K562 (cell line): ENCODE measurements around the gene CLCN6. TPM values are rescaled to one million over a fixed set of nuclear protein-coding genes. Genes with fewer than 3 reads are reported as not detected.
A peak's percentile ranks its signal among the peaks of the same experiment; 100 is the strongest.

Experiments used
- ARID2 ChIP-seq: fragments of 450-650 bp; IDR thresholded peaks from 2 replicates; pipeline ENCODE4 v1.6.1; 2017; ENCODE audit warnings: antibody characterized with exemption, mild to moderate bottlenecking
- CREB1 ChIP-seq, 2 experiments: sonication (generic) in 1 of 2; formaldehyde crosslinking in 1 of 2; IDR thresholded peaks; 2 replicates each; pipeline versions ENCODE4 v1.6.1 to v1.8.0; 2012 to 2022; ENCODE audit warnings: inconsistent platforms in 1 of 2, mild to moderate bottlenecking in 1 of 2, missing genetic modification reagents in 1 of 2, moderate library complexity in 1 of 2
- CTBP1 ChIP-seq: fragments of 450-650 bp; IDR thresholded peaks from 2 replicates; pipeline ENCODE4 v1.6.1; 2016; ENCODE audit warnings: borderline replicate concordance
- EHMT2 ChIP-seq: fragments of 450-650 bp; IDR thresholded peaks from 2 replicates; pipeline ENCODE4 v1.6.1; 2018; ENCODE audit warnings: antibody characterized with exemption
- EP400 ChIP-seq: fragments of 450-650 bp; IDR thresholded peaks from 2 replicates; pipeline ENCODE4 v1.6.1; 2017; ENCODE audit warnings: antibody characterized with exemption, mild to moderate bottlenecking, moderate library complexity
- FOXJ3 ChIP-seq: sonication (generic); formaldehyde crosslinking; IDR thresholded peaks from 2 replicates; pipeline ENCODE4 v1.4.0; 2020; ENCODE audit warnings: mild to moderate bottlenecking, missing genetic modification reagents
- KAT2B ChIP-seq: IDR thresholded peaks from one replicate; pipeline ENCODE4 v1.6.1; 2012; ENCODE audit warnings: low read depth, mild to moderate bottlenecking, control low read depth, inconsistent platforms, low read length, moderate library complexity
- KAT7 ChIP-seq: sonication (generic); formaldehyde crosslinking; IDR thresholded peaks from 2 replicates; pipeline ENCODE4 v1.8.0; 2022; ENCODE audit warnings: missing genetic modification reagents, mild to moderate bottlenecking, borderline replicate concordance
- SMARCA4 ChIP-seq: fragments of 450-650 bp; IDR thresholded peaks from 2 replicates; pipeline ENCODE4 v1.6.1; 2016
- TAF9B ChIP-seq: fragments of 450-650 bp; IDR thresholded peaks from 2 replicates; pipeline ENCODE4 v1.6.1; 2018; ENCODE audit warnings: mild to moderate bottlenecking; ENCODE audit not compliant: partially characterized antibody
- ZNF217 ChIP-seq: sonication (generic); formaldehyde crosslinking; IDR thresholded peaks from 2 replicates; pipeline ENCODE4 v1.8.0; 2022; ENCODE audit warnings: mild to moderate bottlenecking, missing genetic modification reagents
- ZNF263 ChIP-seq: sonication (generic); formaldehyde crosslinking; IDR thresholded peaks from 2 replicates; pipeline ENCODE4 v1.8.0; 2022; ENCODE audit warnings: mild to moderate bottlenecking, missing genetic modification reagents, borderline replicate concordance
- ZNF699 ChIP-seq: fragments of 250-450 bp; sonication (Bioruptor Pico); IDR thresholded peaks from 2 replicates; pipeline ENCODE4 v1.8.0; 2021; ENCODE audit warnings: mild to moderate bottlenecking, moderate library complexity; ENCODE audit not compliant: insufficient replicate concordance
- ZZZ3 ChIP-seq: fragments of 450-650 bp; IDR thresholded peaks from 2 replicates; pipeline ENCODE4 v1.6.1; 2016; ENCODE audit warnings: antibody characterized with exemption, mild to moderate bottlenecking, moderate library complexity
- polyA plus RNA-seq, 8 experiments: library from polyadenylated mRNA; depleted of rRNA in 4 of 8; stranded (reverse) in 5 of 8; unstranded in 3 of 8; fragments of >200 nt; fragmentation: Nextera tagmentation in 2 of 8; fragmentation: Illumina TruSeq in 1 of 8; extraction: Ambion mirVana in 2 of 8; extraction: Trizol in 1 of 8; gene quantifications; 2 replicates each; pipeline versions ENCODE4 v1.2.1 to v1.2.3, GENCODE V29; 2011 to 2014; ENCODE audit warnings: inconsistent platforms in 1 of 8, missing spikeins in 1 of 8
- total RNA-seq, 7 experiments: library from RNA; depleted of rRNA in 6 of 7; stranded (reverse); fragments of >200 nt in 6 of 7; fragmentation: Illumina TruSeq in 2 of 7; extraction: Trizol in 2 of 7; gene quantifications; 2 replicates each; pipeline versions ENCODE4 v1.2.1 to v1.2.3, GENCODE V29; 2011 to 2021; ENCODE audit warnings: low replicate concordance in 1 of 7
- TF ChIP-seq, protein P1 (sequence below): fragments of 450-650 bp; IDR thresholded peaks from one replicate; pipeline ENCODE4 v1.6.1; 2018; ENCODE audit warnings: mild to moderate bottlenecking, moderate library complexity; ENCODE audit not compliant: partially characterized antibody
- TF ChIP-seq, protein P2 (sequence below): sonication (generic); formaldehyde crosslinking; IDR thresholded peaks from 2 replicates; pipeline ENCODE4 v1.8.0; 2022; ENCODE audit warnings: mild to moderate bottlenecking, missing genetic modification reagents
- TF ChIP-seq, protein P3 (sequence below): fragments of 250-450 bp; sonication (Bioruptor Pico); IDR thresholded peaks from 2 replicates; pipeline ENCODE4 v1.4.0; 2020; ENCODE audit warnings: mild to moderate bottlenecking, moderate library complexity
- TF ChIP-seq, protein P4 (sequence below): fragments of 250-450 bp; sonication (Bioruptor Pico); IDR thresholded peaks from 2 replicates; pipeline ENCODE4 v1.4.0; 2020

CLCN6 gene
- total and polyA plus RNA-seq, 9 of the 15 experiments (the other 6 are each of a cell fraction or from before 2014, with no cell fraction given), result 2.0 to 21.8 (median 13.6) TPM

DNA sequence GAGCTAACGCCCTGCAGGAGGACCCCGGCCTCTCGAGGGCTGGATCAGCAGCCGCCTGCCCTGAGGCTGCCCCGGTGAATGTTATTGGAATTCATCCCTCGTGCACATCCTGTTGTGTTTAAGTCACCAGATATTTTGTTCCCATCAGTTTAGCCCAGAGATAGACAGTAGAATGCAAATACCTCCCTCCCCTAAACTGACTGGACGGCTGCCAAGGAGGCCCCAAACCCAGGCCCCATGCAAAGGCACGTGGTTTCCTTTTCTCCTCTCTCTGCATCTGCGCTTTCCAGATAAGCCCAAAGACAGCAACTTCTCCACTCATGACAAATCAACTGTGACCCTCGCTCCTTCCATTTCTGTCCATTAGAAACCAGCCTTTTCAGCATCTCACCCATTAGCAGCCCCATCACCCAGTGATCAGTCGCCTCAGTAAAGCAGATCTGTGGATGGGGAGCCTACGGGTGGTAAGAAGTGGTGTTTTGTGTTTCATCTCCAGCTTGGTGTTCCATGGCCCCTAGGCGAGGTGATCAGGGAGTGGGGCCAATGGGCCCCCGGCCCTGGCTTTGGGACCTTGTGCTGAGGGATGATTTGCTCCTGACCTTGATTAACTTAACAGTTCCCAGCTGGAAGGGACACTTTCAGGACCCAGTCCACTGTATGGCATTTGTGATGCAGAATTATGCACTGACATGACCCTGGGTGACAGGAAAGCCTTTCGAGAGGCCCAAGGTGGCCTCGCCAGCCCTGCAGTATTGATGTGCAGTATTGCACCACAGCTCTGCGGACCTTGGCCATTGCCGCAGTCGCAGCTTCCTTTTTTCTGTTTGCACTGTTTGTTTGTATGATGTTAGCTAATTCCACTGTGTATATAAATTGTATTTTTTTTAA, 36.4 kb downstream of the CLCN6 start (continued):
- TF ChIP-seq EHMT2 (peak; percentile 97), SMARCA4 (peak; percentile 97), ZNF217 (CRISPR knock-in tag) (no peak), EP400 (peak; percentile 88), KAT2B (no peak), KAT7 (no peak; the same call in 1 of the 2 replicates), CREB1 (IDR thresholded peaks at IDR 0.05) (peak; percentile 65), CREB1 (CRISPR knock-in tag; IDR thresholded peaks at IDR 0.05) (0 out of 2 replicates have a peak, but pooled peaks have one; percentile 34), FOXJ3 (CRISPR knock-in tag) (no peak), CTBP1 (peak; percentile 99), ARID2 (no peak), TAF9B (no peak), ZNF263 (CRISPR knock-in tag) (peak; percentile 20; the same call in 1 of the 2 replicates), ZNF699 (CRISPR knock-in tag) (no peak), ZZZ3 (no peak)
- TF ChIP-seq, protein P1, sequence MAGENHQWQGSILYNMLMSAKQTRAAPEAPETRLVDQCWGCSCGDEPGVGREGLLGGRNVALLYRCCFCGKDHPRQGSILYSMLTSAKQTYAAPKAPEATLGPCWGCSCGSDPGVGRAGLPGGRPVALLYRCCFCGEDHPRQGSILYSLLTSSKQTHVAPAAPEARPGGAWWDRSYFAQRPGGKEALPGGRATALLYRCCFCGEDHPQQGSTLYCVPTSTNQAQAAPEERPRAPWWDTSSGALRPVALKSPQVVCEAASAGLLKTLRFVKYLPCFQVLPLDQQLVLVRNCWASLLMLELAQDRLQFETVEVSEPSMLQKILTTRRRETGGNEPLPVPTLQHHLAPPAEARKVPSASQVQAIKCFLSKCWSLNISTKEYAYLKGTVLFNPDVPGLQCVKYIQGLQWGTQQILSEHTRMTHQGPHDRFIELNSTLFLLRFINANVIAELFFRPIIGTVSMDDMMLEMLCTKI, result no peak
- TF ChIP-seq, protein P2, sequence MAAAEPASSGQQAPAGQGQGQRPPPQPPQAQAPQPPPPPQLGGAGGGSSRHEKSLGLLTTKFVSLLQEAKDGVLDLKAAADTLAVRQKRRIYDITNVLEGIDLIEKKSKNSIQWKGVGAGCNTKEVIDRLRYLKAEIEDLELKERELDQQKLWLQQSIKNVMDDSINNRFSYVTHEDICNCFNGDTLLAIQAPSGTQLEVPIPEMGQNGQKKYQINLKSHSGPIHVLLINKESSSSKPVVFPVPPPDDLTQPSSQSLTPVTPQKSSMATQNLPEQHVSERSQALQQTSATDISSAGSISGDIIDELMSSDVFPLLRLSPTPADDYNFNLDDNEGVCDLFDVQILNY, result no peak
- TF ChIP-seq, protein P3, sequence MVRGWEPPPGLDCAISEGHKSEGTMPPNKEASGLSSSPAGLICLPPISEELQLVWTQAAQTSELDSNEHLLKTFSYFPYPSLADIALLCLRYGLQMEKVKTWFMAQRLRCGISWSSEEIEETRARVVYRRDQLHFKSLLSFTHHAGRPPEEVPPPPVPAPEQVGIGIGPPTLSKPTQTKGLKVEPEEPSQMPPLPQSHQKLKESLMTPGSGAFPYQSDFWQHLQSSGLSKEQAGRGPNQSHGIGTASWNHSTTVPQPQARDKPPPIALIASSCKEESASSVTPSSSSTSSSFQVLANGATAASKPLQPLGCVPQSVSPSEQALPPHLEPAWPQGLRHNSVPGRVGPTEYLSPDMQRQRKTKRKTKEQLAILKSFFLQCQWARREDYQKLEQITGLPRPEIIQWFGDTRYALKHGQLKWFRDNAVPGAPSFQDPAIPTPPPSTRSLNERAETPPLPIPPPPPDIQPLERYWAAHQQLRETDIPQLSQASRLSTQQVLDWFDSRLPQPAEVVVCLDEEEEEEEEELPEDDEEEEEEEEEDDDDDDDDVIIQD, result no peak
- TF ChIP-seq, protein P4, sequence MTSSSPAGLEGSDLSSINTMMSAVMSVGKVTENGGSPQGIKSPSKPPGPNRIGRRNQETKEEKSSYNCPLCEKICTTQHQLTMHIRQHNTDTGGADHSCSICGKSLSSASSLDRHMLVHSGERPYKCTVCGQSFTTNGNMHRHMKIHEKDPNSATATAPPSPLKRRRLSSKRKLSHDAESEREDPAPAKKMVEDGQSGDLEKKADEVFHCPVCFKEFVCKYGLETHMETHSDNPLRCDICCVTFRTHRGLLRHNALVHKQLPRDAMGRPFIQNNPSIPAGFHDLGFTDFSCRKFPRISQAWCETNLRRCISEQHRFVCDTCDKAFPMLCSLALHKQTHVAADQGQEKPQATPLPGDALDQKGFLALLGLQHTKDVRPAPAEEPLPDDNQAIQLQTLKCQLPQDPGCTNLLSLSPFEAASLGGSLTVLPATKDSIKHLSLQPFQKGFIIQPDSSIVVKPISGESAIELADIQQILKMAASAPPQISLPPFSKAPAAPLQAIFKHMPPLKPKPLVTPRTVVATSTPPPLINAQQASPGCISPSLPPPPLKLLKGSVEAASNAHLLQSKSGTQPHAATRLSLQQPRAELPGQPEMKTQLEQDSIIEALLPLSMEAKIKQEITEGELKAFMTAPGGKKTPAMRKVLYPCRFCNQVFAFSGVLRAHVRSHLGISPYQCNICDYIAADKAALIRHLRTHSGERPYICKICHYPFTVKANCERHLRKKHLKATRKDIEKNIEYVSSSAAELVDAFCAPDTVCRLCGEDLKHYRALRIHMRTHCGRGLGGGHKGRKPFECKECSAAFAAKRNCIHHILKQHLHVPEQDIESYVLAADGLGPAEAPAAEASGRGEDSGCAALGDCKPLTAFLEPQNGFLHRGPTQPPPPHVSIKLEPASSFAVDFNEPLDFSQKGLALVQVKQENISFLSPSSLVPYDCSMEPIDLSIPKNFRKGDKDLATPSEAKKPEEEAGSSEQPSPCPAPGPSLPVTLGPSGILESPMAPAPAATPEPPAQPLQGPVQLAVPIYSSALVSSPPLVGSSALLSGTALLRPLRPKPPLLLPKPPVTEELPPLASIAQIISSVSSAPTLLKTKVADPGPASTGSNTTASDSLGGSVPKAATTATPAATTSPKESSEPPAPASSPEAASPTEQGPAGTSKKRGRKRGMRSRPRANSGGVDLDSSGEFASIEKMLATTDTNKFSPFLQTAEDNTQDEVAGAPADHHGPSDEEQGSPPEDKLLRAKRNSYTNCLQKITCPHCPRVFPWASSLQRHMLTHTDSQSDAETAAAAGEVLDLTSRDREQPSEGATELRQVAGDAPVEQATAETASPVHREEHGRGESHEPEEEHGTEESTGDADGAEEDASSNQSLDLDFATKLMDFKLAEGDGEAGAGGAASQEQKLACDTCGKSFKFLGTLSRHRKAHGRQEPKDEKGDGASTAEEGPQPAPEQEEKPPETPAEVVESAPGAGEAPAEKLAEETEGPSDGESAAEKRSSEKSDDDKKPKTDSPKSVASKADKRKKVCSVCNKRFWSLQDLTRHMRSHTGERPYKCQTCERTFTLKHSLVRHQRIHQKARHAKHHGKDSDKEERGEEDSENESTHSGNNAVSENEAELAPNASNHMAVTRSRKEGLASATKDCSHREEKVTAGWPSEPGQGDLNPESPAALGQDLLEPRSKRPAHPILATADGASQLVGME, result peak; percentile 85; the same call in 1 of the 2 replicates
